ENCODE measurements around the gene INPP5D.

- TF ChIP-seq CTCF (conservative IDR thresholded peaks at IDR 0.05; ENCODE audit: low read depth, low read length) (no peak), EZH2 (IDR thresholded peaks at IDR 0.05; ENCODE audit: borderline replicate concordance, low read depth, low read length, poor library complexity, severe bottlenecking) (no peak)
Measured at GRCh38 chr2:233195027-233195426, 134.9 kb downstream of the INPP5D start.

All from A673 (cell line).